H1 (cell line): ENCODE data around the gene NSL1. TPM values are rescaled to one million over a fixed set of nuclear protein-coding genes. Genes with fewer than 3 reads are reported as not detected.

Experiments
- POLR2A ChIP-seq, 2 experiments: IDR thresholded peaks; 1 replicate in 1 of 2; 2 replicates in 1 of 2; pipeline ENCODE4 v1.6.1; 2011; ENCODE audit warnings: low read depth in 2 of 2, low read length in 2 of 2, mild to moderate bottlenecking in 2 of 2; ENCODE audit errors: control extremely low read depth in 1 of 2
- ZNF274 ChIP-seq: IDR thresholded peaks from 2 replicates; pipeline ENCODE4 v1.7.0; 2012; ENCODE audit warnings: low read length, borderline replicate concordance; ENCODE audit errors: extremely low read depth
- polyA plus RNA-seq, 7 experiments: library from polyadenylated mRNA; depleted of rRNA in 3 of 7; stranded (reverse) in 5 of 7; unstranded in 2 of 7; fragments of >200 nt in 5 of 7; fragments of 200-250 nt in 2 of 7; gene quantifications; 1 replicate in 5 of 7; 2 replicates in 1 of 7; 4 replicates in 1 of 7; pipeline versions ENCODE4 v1.2.1 to v1.2.3, GENCODE V29; 2011 to 2013; ENCODE audit warnings: missing spikeins in 2 of 7, mixed read lengths in 2 of 7
- total RNA-seq: library from RNA; stranded (reverse); fragmentation: NEBNext Ultra II Directional; extraction: Animal tissue kit (Norgen Biotek cat#: 25700); gene quantifications from 2 replicates; pipeline ENCODE4 v1.2.1, GENCODE V29; 2021
- TF ChIP-seq, protein P1 (sequence below): fragments of 300-600 bp; sonication (generic); IDR thresholded peaks from 2 replicates; pipeline ENCODE4 v1.7.1; 2012; ENCODE audit warnings: low read length, moderate library complexity, mild to moderate bottlenecking, inconsistent platforms; ENCODE audit not compliant: insufficient replicate concordance

The NSL1 gene
- total and polyA plus RNA-seq, 2 of the 8 experiments (the other 6 are each of a cell fraction or from before 2014, with no cell fraction given), result 25.4 to 51.7 TPM

- TF ChIP-seq POLR2A (IDR thresholded peaks at IDR 0.05; ENCODE audit: control extremely low read depth in 1 of 2, low read depth in 2 of 2, low read length in 2 of 2) (no peak), ZNF274 (no peak)
- TF ChIP-seq, protein P1, sequence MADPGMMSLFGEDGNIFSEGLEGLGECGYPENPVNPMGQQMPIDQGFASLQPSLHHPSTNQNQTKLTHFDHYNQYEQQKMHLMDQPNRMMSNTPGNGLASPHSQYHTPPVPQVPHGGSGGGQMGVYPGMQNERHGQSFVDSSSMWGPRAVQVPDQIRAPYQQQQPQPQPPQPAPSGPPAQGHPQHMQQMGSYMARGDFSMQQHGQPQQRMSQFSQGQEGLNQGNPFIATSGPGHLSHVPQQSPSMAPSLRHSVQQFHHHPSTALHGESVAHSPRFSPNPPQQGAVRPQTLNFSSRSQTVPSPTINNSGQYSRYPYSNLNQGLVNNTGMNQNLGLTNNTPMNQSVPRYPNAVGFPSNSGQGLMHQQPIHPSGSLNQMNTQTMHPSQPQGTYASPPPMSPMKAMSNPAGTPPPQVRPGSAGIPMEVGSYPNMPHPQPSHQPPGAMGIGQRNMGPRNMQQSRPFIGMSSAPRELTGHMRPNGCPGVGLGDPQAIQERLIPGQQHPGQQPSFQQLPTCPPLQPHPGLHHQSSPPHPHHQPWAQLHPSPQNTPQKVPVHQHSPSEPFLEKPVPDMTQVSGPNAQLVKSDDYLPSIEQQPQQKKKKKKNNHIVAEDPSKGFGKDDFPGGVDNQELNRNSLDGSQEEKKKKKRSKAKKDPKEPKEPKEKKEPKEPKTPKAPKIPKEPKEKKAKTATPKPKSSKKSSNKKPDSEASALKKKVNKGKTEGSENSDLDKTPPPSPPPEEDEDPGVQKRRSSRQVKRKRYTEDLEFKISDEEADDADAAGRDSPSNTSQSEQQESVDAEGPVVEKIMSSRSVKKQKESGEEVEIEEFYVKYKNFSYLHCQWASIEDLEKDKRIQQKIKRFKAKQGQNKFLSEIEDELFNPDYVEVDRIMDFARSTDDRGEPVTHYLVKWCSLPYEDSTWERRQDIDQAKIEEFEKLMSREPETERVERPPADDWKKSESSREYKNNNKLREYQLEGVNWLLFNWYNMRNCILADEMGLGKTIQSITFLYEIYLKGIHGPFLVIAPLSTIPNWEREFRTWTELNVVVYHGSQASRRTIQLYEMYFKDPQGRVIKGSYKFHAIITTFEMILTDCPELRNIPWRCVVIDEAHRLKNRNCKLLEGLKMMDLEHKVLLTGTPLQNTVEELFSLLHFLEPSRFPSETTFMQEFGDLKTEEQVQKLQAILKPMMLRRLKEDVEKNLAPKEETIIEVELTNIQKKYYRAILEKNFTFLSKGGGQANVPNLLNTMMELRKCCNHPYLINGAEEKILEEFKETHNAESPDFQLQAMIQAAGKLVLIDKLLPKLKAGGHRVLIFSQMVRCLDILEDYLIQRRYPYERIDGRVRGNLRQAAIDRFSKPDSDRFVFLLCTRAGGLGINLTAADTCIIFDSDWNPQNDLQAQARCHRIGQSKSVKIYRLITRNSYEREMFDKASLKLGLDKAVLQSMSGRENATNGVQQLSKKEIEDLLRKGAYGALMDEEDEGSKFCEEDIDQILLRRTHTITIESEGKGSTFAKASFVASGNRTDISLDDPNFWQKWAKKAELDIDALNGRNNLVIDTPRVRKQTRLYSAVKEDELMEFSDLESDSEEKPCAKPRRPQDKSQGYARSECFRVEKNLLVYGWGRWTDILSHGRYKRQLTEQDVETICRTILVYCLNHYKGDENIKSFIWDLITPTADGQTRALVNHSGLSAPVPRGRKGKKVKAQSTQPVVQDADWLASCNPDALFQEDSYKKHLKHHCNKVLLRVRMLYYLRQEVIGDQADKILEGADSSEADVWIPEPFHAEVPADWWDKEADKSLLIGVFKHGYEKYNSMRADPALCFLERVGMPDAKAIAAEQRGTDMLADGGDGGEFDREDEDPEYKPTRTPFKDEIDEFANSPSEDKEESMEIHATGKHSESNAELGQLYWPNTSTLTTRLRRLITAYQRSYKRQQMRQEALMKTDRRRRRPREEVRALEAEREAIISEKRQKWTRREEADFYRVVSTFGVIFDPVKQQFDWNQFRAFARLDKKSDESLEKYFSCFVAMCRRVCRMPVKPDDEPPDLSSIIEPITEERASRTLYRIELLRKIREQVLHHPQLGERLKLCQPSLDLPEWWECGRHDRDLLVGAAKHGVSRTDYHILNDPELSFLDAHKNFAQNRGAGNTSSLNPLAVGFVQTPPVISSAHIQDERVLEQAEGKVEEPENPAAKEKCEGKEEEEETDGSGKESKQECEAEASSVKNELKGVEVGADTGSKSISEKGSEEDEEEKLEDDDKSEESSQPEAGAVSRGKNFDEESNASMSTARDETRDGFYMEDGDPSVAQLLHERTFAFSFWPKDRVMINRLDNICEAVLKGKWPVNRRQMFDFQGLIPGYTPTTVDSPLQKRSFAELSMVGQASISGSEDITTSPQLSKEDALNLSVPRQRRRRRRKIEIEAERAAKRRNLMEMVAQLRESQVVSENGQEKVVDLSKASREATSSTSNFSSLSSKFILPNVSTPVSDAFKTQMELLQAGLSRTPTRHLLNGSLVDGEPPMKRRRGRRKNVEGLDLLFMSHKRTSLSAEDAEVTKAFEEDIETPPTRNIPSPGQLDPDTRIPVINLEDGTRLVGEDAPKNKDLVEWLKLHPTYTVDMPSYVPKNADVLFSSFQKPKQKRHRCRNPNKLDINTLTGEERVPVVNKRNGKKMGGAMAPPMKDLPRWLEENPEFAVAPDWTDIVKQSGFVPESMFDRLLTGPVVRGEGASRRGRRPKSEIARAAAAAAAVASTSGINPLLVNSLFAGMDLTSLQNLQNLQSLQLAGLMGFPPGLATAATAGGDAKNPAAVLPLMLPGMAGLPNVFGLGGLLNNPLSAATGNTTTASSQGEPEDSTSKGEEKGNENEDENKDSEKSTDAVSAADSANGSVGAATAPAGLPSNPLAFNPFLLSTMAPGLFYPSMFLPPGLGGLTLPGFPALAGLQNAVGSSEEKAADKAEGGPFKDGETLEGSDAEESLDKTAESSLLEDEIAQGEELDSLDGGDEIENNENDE, result no peak
Measured at GRCh38 chr1:212737559-212737958, 54.0 kb downstream of the NSL1 start (continued).
